ENCODE data around the gene DLL1. TPM values are rescaled to one million over a fixed set of nuclear protein-coding genes. Genes with fewer than 3 reads are reported as not detected.

The DLL1 gene
- total RNA-seq, 1 donor from 2014 or later, result 12.9 TPM

DNA sequence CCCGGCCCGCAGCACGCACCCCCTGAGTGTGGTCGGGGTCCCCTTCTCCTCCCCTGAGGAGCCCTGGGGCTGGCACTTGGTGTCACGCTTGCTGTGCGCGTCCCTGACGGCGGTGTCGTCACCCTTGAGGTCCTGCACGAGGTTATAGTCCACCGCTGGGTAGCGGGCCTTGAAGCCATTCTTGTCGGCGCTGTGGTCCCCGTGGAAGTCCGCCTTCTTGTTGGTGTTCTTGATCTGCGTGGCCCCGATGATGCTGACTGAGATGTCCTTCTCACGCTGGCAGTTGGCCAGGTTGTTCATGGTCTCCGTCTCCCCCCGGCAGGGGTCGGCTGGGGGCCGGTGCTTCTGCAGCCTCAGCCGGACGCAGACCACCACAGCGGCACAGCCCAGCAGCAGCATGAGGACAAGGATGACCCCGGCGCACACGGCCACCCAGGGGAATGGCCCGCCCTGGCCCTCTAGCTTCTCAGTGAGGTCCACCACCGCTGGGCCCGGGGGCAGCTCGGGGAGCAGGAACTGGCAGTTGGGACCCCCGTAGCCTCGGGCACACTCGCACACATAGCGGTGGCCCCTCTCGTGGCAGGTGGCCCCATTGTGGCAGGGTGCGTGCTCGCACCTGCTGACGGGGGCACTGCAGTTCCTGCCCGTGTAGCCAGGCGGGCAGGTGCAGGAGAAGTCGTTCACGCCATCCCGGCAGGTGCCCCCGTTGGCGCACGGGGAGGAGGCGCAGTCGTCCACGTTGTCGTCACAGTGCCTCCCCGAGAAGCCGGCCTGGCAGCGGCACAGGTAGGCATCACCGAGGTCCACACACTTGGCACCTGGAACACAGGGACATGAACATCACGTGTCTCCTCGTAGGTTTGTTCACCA, 7.4 kb downstream of the DLL1 start:
- peaks cover 48% of the 10 kb centered on the region for H3K4me1 ChIP-seq
- no peak overlapping the region for H3K27ac ChIP-seq
- no peak overlapping the region for H3K4me3 ChIP-seq
- TF ChIP-seq, protein P1, sequence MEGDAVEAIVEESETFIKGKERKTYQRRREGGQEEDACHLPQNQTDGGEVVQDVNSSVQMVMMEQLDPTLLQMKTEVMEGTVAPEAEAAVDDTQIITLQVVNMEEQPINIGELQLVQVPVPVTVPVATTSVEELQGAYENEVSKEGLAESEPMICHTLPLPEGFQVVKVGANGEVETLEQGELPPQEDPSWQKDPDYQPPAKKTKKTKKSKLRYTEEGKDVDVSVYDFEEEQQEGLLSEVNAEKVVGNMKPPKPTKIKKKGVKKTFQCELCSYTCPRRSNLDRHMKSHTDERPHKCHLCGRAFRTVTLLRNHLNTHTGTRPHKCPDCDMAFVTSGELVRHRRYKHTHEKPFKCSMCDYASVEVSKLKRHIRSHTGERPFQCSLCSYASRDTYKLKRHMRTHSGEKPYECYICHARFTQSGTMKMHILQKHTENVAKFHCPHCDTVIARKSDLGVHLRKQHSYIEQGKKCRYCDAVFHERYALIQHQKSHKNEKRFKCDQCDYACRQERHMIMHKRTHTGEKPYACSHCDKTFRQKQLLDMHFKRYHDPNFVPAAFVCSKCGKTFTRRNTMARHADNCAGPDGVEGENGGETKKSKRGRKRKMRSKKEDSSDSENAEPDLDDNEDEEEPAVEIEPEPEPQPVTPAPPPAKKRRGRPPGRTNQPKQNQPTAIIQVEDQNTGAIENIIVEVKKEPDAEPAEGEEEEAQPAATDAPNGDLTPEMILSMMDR (IDR thresholded peaks at IDR 0.05), result no peak
- ATAC-seq (no peak), DNase-seq (no peak)
- intact Hi-C loops (cut with DNase I), result no loop called here
- H3K36me3 ChIP-seq, result peaks cover 35% of the 10 kb centered on the region
- no peaks in the 10 kb centered on the region for H3K9me3 ChIP-seq
- peaks cover 32% of the 10 kb centered on the region for H3K27me3 ChIP-seq (ENCODE audit: low read depth)

DNA sequence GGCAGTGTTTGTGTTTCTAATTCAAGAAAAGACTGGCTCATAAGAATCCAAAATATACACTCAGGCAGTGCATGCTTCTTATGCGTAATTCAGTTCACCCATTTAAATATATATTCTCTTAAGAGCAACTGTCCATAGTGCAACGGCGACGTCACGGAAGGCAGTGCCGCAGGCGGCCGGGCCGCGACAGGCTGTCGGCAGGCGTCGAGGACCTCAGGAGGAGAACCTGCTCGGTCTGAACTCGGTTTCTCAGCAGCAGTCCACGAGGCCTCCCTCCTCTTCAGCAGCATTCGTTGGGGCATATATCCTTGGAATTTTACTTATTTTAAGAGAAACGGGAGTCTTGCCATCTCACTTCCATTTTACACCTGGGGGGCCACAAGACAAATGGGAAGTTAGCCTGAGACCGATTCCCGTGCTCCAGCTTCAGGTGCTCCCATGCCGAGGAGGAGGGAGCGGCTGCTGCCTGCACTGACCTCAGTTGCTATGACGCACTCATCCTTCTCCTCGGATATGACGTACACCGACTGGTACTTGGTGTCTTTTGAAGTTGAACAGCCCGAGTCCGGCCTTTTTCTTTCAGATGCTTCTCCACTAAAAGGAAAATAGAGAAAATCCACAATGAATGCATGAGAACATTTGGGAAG, 8.2 kb downstream of the DLL1 start:
- Histone ChIP-seq H3K9me3 (no peaks in the 10 kb centered on the region), H3K27me3 (ENCODE audit: low read depth) (peaks cover 24% of the 10 kb centered on the region), H3K36me3 (peaks cover 31% of the 10 kb centered on the region), H3K4me3 (no peak overlapping the region), H3K27ac (no peak overlapping the region), H3K4me1 (peaks cover 48% of the 10 kb centered on the region)
- ATAC-seq (no peak), DNase-seq (no peak)
- TF ChIP-seq, protein P1 (IDR thresholded peaks at IDR 0.05), result no peak
- intact Hi-C loops (cut with DNase I), result no loop called here

- no peak overlapping the region for H3K4me3 ChIP-seq
- ATAC-seq, result no peak
- intact Hi-C loops (cut with DNase I), result no loop called here
- peaks cover 31% of the 10 kb centered on the region for H3K36me3 ChIP-seq
- H3K27me3 ChIP-seq (ENCODE audit: low read depth), result peaks cover 14% of the 10 kb centered on the region
- DNase-seq, result no peak
- TF ChIP-seq, protein P1 (IDR thresholded peaks at IDR 0.05), result no peak
- peaks cover 44% of the 10 kb centered on the region for H3K4me1 ChIP-seq
- no peak overlapping the region for H3K27ac ChIP-seq
- H3K9me3 ChIP-seq, result no peaks in the 10 kb centered on the region
Observed at GRCh38 chr6:170281331-170282292, 9.3 kb downstream of the DLL1 start.

- Histone ChIP-seq H3K27ac (peak overlapping the region; percentile 72), H3K36me3 (peaks cover 29% of the 10 kb centered on the region), H3K4me1 (peaks cover 44% of the 10 kb centered on the region), H3K27me3 (ENCODE audit: low read depth) (peaks cover 13% of the 10 kb centered on the region), H3K9me3 (no peaks in the 10 kb centered on the region), H3K4me3 (peak overlapping the region; percentile 53)
- TF ChIP-seq, protein P1 (IDR thresholded peaks at IDR 0.05), result no peak
- intact Hi-C loops (cut with DNase I), result no loop called here
- DNase-seq, result no peak
- ATAC-seq, result peak; percentile 22 to 49
Observed at GRCh38 chr6:170280689-170281045, 10.2 kb downstream of the DLL1 start.

Measured in lower lobe of right lung (tissue), 2 donors.